DND-41 (cell line): ENCODE results near the gene SORT1.

Source experiments
- ATAC-seq: fragments of 200-7000 bp; cut with Tn5 transposase; 3 replicates; pipeline ENCODE4 v1.9.1; 2021; ENCODE audit warnings: low read depth; ENCODE audit not compliant: insufficient read depth
- DNase-seq: peaks from one replicate; pipeline ENCODE4 v3.0.0-alpha.2; 2020
- H2AFZ ChIP-seq: 2 replicates; pipeline ENCODE4 v1.6.0; 2012; ENCODE audit warnings: low read depth, low read length
- H3K27ac ChIP-seq: 2 replicates; pipeline ENCODE4 v1.5.1; 2012; ENCODE audit warnings: low read length, inconsistent platforms
- H3K27me3 ChIP-seq: fragments of 200-600 bp; sonication (generic); 2 replicates; pipeline ENCODE4 v1.6.0; 2012; ENCODE audit warnings: low read length, mild to moderate bottlenecking, inconsistent platforms; ENCODE audit not compliant: insufficient read depth, poor library complexity
- H3K36me3 ChIP-seq: 2 replicates; pipeline ENCODE4 v1.5.1; 2012; ENCODE audit warnings: low read length, inconsistent platforms; ENCODE audit not compliant: insufficient read depth
- H3K4me1 ChIP-seq: 2 replicates; pipeline ENCODE4 v1.5.1; 2012; ENCODE audit warnings: mild to moderate bottlenecking, low read length; ENCODE audit not compliant: insufficient read depth
- H3K4me2 ChIP-seq: 2 replicates; pipeline ENCODE4 v1.6.0; 2012; ENCODE audit warnings: mild to moderate bottlenecking, moderate library complexity, low read length, inconsistent platforms; ENCODE audit not compliant: insufficient read depth
- H3K4me3 ChIP-seq, 2 experiments: fragments of 200-600 bp in 1 of 2; shearing (Covaris generic) in 1 of 2; 2 replicates each; pipeline ENCODE4 v1.5.1; 2012 to 2016; ENCODE audit warnings: inconsistent platforms in 2 of 2, low read length in 2 of 2, mild to moderate bottlenecking in 2 of 2, low read depth in 1 of 2, moderate library complexity in 1 of 2
- H3K79me2 ChIP-seq: 2 replicates; pipeline ENCODE4 v1.6.0; 2012; ENCODE audit warnings: low read length, inconsistent platforms; ENCODE audit not compliant: insufficient read depth
- H3K9ac ChIP-seq: 2 replicates; pipeline ENCODE4 v1.6.0; 2012; ENCODE audit warnings: low read depth, mild to moderate bottlenecking, inconsistent platforms, low read length, moderate library complexity
- H3K9me3 ChIP-seq: 2 replicates; pipeline ENCODE4 v1.5.1; 2012; ENCODE audit warnings: low read length, moderate library complexity, mild to moderate bottlenecking, inconsistent platforms; ENCODE audit not compliant: insufficient read depth, severe bottlenecking
- H4K20me1 ChIP-seq: 2 replicates; pipeline ENCODE4 v1.6.0; 2012; ENCODE audit warnings: low read length; ENCODE audit not compliant: insufficient read depth
- CTCF ChIP-seq: IDR thresholded peaks from 2 replicates; pipeline ENCODE4 v1.5.1; 2012; ENCODE audit warnings: borderline replicate concordance, low read length, moderate library complexity, mild to moderate bottlenecking; ENCODE audit not compliant: poor library complexity, severe bottlenecking; ENCODE audit errors: extremely low read depth
- EZH2 ChIP-seq: IDR thresholded peaks from 3 replicates; pipeline ENCODE4 v1.6.1; 2012; ENCODE audit warnings: borderline replicate concordance, low read depth, mild to moderate bottlenecking, moderate library complexity, low read length, inconsistent platforms; ENCODE audit not compliant: severe bottlenecking

SORT1 gene

DNA sequence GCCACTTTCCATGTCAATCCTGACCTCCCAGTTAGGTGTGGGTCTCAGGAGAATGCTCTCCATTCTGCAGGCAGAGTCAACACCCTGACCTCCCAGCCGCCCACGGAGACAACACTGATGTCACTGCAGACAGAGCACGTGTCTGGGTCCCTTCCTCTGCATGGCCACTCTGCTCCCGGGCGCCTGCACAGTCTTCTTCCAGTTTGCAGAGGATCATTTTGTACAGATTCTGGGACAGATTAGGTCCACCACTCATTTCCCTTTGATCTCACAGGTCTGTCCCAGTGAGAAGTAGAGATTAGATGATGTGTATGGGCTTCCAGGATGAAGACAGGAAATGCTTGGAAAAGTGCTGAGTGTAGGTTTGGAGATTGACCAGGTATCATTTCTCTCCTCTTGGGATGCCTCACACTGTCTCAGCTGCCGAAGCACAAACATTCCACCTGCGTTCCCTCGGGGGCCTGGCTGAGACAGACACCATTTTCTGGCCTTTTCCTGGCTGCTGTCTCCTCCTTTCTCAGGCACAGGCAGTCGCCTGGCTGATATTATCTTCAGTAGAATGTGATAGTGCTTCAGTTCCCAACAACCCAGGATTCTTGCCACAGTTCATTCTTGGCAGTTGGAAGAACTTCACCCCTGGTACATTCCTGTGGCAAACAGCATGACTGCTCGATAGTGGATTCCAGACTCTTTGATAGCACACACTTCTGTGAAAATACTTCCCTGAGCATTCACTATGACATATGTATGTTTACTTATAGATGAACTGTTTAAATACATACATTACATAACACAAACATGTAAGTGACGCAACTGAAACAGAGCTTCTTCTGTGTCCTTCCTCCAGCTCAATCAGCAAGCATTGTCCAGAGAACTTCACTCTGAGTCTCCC lies 98.8 kb downstream of the SORT1 start:
- no peak overlapping the region for H3K4me2 ChIP-seq
- no peaks in the 10 kb centered on the region for H3K79me2 ChIP-seq
- H3K9me3 ChIP-seq: no peaks in the 10 kb centered on the region
- H3K4me3 ChIP-seq: no peak overlapping the region
- ATAC-seq: no peak
- H3K27me3 ChIP-seq: no peaks in the 10 kb centered on the region
- TF ChIP-seq EZH2 (no peak), CTCF (no peak)
- no peak overlapping the region for H3K9ac ChIP-seq
- H4K20me1 ChIP-seq: no peaks in the 10 kb centered on the region
- H3K36me3 ChIP-seq: no peaks in the 10 kb centered on the region
- no peak overlapping the region for H3K27ac ChIP-seq
- H3K4me1 ChIP-seq: no peaks in the 10 kb centered on the region
- DNase-seq: no peak
- H2AFZ ChIP-seq: no peak overlapping the region

- Histone ChIP-seq H3K9ac (no peak overlapping the region), H3K9me3 (no peaks in the 10 kb centered on the region), H3K4me2 (no peak overlapping the region), H3K79me2 (no peaks in the 10 kb centered on the region), H3K27me3 (no peaks in the 10 kb centered on the region), H3K4me1 (no peaks in the 10 kb centered on the region), H3K4me3 (no peak overlapping the region), H3K36me3 (no peaks in the 10 kb centered on the region), H2AFZ (no peak overlapping the region), H4K20me1 (no peaks in the 10 kb centered on the region), H3K27ac (no peak overlapping the region)
- no peak for TF ChIP-seq CTCF
- TF ChIP-seq EZH2: no peak
- ATAC-seq: no peak
- no peak for DNase-seq
These were observed 100.9 kb downstream of the SORT1 start for GRCh38 chr1:109296782-109297181.

DNA sequence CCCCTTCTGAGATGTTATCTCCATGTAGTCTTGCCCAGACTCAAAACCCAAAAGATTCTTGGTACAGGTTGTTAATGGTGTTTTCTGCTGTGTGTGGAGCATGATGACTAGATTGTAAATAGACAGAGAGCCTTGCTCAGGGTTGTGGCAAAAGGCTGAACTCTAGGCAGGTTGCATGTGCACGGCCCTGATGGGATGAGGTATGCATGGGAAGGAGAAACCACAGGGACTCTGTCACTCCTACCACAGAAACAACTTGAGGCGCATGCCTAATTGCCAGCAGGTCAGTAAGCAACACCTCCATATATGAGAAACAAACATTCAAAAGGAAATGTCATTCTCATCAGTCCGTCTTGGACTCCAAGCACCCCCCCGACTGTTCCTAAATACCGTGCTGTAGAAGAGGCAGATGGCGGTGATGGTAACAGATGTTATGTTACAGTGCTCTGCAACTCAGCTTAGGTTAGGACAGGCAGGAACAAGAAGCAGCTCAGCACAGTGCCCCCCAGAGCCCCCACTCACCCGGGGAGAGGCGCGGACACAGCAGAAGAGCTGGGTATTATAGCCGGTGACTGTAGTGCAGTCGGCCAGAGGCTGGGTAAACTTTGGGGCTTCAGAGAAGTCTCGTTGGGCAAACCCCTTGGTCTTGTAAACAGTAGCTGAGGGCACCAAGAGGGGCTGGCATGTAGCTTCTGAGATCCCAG lies 101.9 kb downstream of the SORT1 start:
- TF ChIP-seq EZH2: no peak
- Histone ChIP-seq H3K4me1 (no peaks in the 10 kb centered on the region), H3K36me3 (no peaks in the 10 kb centered on the region), H3K9ac (no peak overlapping the region), H3K79me2 (no peaks in the 10 kb centered on the region), H4K20me1 (no peaks in the 10 kb centered on the region), H3K27ac (no peak overlapping the region), H3K4me2 (no peak overlapping the region), H2AFZ (no peak overlapping the region), H3K9me3 (no peaks in the 10 kb centered on the region), H3K27me3 (no peaks in the 10 kb centered on the region), H3K4me3 (no peak overlapping the region)
- ATAC-seq: peak; percentile 56; the same call in 2 of the 3 replicates
- no peak for DNase-seq

- H3K27ac ChIP-seq: no peak overlapping the region
- H3K36me3 ChIP-seq: no peaks in the 10 kb centered on the region
- DNase-seq (no peak), ATAC-seq (no peak)
- no peak overlapping the region for H2AFZ ChIP-seq
- H3K4me2 ChIP-seq: no peak overlapping the region
- no peaks in the 10 kb centered on the region for H4K20me1 ChIP-seq
- TF ChIP-seq CTCF: no peak
- TF ChIP-seq EZH2: no peak
- no peaks in the 10 kb centered on the region for H3K4me1 ChIP-seq
- no peaks in the 10 kb centered on the region for H3K79me2 ChIP-seq
- no peaks in the 10 kb centered on the region for H3K9me3 ChIP-seq
- no peak overlapping the region for H3K9ac ChIP-seq
- H3K27me3 ChIP-seq: no peaks in the 10 kb centered on the region
- no peak overlapping the region for H3K4me3 ChIP-seq
These were observed 103.2 kb downstream of the SORT1 start for GRCh38 chr1:109294481-109294880.
